ENCODE measurements around the gene OSBPL3. TPM values are rescaled to one million over a fixed set of nuclear protein-coding genes. Genes with fewer than 3 reads are reported as not detected.

Gene OSBPL3
- total and polyA plus RNA-seq, 2 donors (not counting 1 experiment from before 2014, with no cell fraction given): 22.7 to 70.2 TPM

DNA sequence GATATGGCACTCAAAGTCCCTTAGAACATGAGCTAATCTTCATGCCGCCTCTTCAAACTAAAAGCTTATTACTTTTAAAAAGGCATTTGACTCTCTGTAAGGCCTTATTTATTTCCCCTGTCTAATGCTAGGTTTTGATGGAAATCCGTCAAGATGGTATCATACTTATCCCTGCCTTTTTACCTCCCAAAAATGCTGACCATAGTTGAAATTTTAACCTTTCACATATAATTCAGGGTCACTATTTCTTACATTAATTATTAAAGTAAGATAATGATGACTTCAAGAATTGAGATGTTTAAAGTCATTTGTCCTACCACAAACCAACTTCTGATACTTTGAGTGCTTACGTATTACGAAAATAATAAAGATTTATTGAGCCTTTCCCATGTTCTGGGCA is 12.3 kb upstream of the OSBPL3 start:
- Histone ChIP-seq H3K27me3 (ENCODE audit: control insufficient read depth, insufficient read depth, low read length) (no peaks in the 10 kb centered on the region), H3K27ac (ENCODE audit: insufficient read depth, low read length) (no peak overlapping the region), H3K4me1 (ENCODE audit: control insufficient read depth, extremely low read depth, insufficient read depth, low read length) (no peaks in the 10 kb centered on the region), H3K4me3 (replicated peaks in 1 of 4; ENCODE audit: control extremely low read depth in 1 of 4, insufficient read depth in 1 of 4, low read depth in 3 of 4, low read length in 4 of 4) (no peak overlapping the region), H3K79me2 (ENCODE audit: control insufficient read depth, insufficient read depth, low read length) (no peaks in the 10 kb centered on the region), H3K9me3 (ENCODE audit: control insufficient read depth, insufficient read depth, low read depth, low read length) (no peaks in the 10 kb centered on the region), H3K4me2 (ENCODE audit: extremely low read depth, insufficient read depth, low read length) (no peak overlapping the region), H4K20me1 (ENCODE audit: control insufficient read depth, extremely low read depth, insufficient read depth, low read length) (no peaks in the 10 kb centered on the region), H3K36me3 (ENCODE audit: control insufficient read depth, insufficient read depth, low read length) (no peaks in the 10 kb centered on the region), H2AFZ (ENCODE audit: low read length) (no peak overlapping the region), H3K9ac (ENCODE audit: insufficient read depth, low read length) (no peak overlapping the region)
- DNase-seq (ENCODE audit: low read depth in 2 of 2): no peak
- TF ChIP-seq, protein P1, sequence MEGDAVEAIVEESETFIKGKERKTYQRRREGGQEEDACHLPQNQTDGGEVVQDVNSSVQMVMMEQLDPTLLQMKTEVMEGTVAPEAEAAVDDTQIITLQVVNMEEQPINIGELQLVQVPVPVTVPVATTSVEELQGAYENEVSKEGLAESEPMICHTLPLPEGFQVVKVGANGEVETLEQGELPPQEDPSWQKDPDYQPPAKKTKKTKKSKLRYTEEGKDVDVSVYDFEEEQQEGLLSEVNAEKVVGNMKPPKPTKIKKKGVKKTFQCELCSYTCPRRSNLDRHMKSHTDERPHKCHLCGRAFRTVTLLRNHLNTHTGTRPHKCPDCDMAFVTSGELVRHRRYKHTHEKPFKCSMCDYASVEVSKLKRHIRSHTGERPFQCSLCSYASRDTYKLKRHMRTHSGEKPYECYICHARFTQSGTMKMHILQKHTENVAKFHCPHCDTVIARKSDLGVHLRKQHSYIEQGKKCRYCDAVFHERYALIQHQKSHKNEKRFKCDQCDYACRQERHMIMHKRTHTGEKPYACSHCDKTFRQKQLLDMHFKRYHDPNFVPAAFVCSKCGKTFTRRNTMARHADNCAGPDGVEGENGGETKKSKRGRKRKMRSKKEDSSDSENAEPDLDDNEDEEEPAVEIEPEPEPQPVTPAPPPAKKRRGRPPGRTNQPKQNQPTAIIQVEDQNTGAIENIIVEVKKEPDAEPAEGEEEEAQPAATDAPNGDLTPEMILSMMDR (conservative IDR thresholded peaks at IDR 0.05 in 1 of 2, IDR thresholded peaks at IDR 0.05 in 1 of 2; ENCODE audit: low read depth in 1 of 2, low read length in 2 of 2): no peak
- no peak for TF ChIP-seq EZH2 (IDR thresholded peaks at IDR 0.05; ENCODE audit: low read length, missing control alignments)

- no peaks in the 10 kb centered on the region for H3K79me2 ChIP-seq (ENCODE audit: control insufficient read depth, insufficient read depth, low read length)
- no peaks in the 10 kb centered on the region for H3K9me3 ChIP-seq (ENCODE audit: control insufficient read depth, insufficient read depth, low read depth, low read length)
- H3K9ac ChIP-seq (ENCODE audit: insufficient read depth, low read length): no peak overlapping the region
- H2AFZ ChIP-seq (ENCODE audit: low read length): no peak overlapping the region
- no peak overlapping the region for H3K4me3 ChIP-seq (replicated peaks in 1 of 4; ENCODE audit: control extremely low read depth in 1 of 4, insufficient read depth in 1 of 4, low read depth in 3 of 4, low read length in 4 of 4)
- no peaks in the 10 kb centered on the region for H3K36me3 ChIP-seq (ENCODE audit: control insufficient read depth, insufficient read depth, low read length)
- H4K20me1 ChIP-seq (ENCODE audit: control insufficient read depth, extremely low read depth, insufficient read depth, low read length): no peaks in the 10 kb centered on the region
- H3K27me3 ChIP-seq (ENCODE audit: control insufficient read depth, insufficient read depth, low read length): no peaks in the 10 kb centered on the region
- H3K4me2 ChIP-seq (ENCODE audit: extremely low read depth, insufficient read depth, low read length): no peak overlapping the region
- no peaks in the 10 kb centered on the region for H3K4me1 ChIP-seq (ENCODE audit: control insufficient read depth, extremely low read depth, insufficient read depth, low read length)
- no peak for DNase-seq (ENCODE audit: low read depth in 2 of 2)
- no peak for TF ChIP-seq EZH2 (IDR thresholded peaks at IDR 0.05; ENCODE audit: low read length, missing control alignments)
- TF ChIP-seq, protein P1 (conservative IDR thresholded peaks at IDR 0.05 in 1 of 2, IDR thresholded peaks at IDR 0.05 in 1 of 2; ENCODE audit: low read depth in 1 of 2, low read length in 2 of 2): no peak
- no peak overlapping the region for H3K27ac ChIP-seq (ENCODE audit: insufficient read depth, low read length)
Measured at GRCh38 chr7:24991353-24991752, 11.4 kb upstream of the OSBPL3 start.

- H3K79me2 ChIP-seq (ENCODE audit: control insufficient read depth, insufficient read depth, low read length): no peaks in the 10 kb centered on the region
- H3K4me1 ChIP-seq (ENCODE audit: control insufficient read depth, extremely low read depth, insufficient read depth, low read length): no peaks in the 10 kb centered on the region
- H4K20me1 ChIP-seq (ENCODE audit: control insufficient read depth, extremely low read depth, insufficient read depth, low read length): no peaks in the 10 kb centered on the region
- no peak overlapping the region for H3K4me2 ChIP-seq (ENCODE audit: extremely low read depth, insufficient read depth, low read length)
- no peak overlapping the region for H3K9ac ChIP-seq (ENCODE audit: insufficient read depth, low read length)
- H3K27ac ChIP-seq (ENCODE audit: insufficient read depth, low read length): no peak overlapping the region
- DNase-seq (ENCODE audit: low read depth in 2 of 2): no peak
- H3K9me3 ChIP-seq (ENCODE audit: control insufficient read depth, insufficient read depth, low read depth, low read length): no peaks in the 10 kb centered on the region
- no peaks in the 10 kb centered on the region for H3K27me3 ChIP-seq (ENCODE audit: control insufficient read depth, insufficient read depth, low read length)
- no peak overlapping the region for H3K4me3 ChIP-seq (replicated peaks in 1 of 4; ENCODE audit: control extremely low read depth in 1 of 4, insufficient read depth in 1 of 4, low read depth in 3 of 4, low read length in 4 of 4)
- H3K36me3 ChIP-seq (ENCODE audit: control insufficient read depth, insufficient read depth, low read length): no peaks in the 10 kb centered on the region
- TF ChIP-seq EZH2 (IDR thresholded peaks at IDR 0.05; ENCODE audit: low read length, missing control alignments): no peak
- TF ChIP-seq, protein P1 (conservative IDR thresholded peaks at IDR 0.05 in 1 of 2, IDR thresholded peaks at IDR 0.05 in 1 of 2; ENCODE audit: low read depth in 1 of 2, low read length in 2 of 2): no peak
- H2AFZ ChIP-seq (ENCODE audit: low read length): no peak overlapping the region
Measured at GRCh38 chr7:24987331-24987842, 7.4 kb upstream of the OSBPL3 start.

Data from fibroblast of lung (primary cell).